ENCODE results near the gene ENPEP.

Gene ENPEP

GRCh38 chr4:110480031-110480549, 4.1 kb downstream of the ENPEP start:
- Histone ChIP-seq H3K4me2 (ENCODE audit: low read depth, low read length, poor library complexity, severe bottlenecking) (no peak overlapping the region), H4K20me1 (ENCODE audit: low read depth, low read length) (no peaks in the 10 kb centered on the region), H2AFZ (ENCODE audit: low read depth, low read length, severe bottlenecking) (no peak overlapping the region), H3F3A (ENCODE audit: insufficient read depth) (no peaks in the 10 kb centered on the region), H3K27me3 (ENCODE audit: low read length) (no peaks in the 10 kb centered on the region), H3K4me3 (ENCODE audit: insufficient read depth, low read length, poor library complexity, severe bottlenecking) (no peak overlapping the region), H3K79me2 (ENCODE audit: insufficient read depth, low read length) (no peaks in the 10 kb centered on the region), H3K9me3 (ENCODE audit: insufficient read depth, low read length) (no peaks in the 10 kb centered on the region), H3K9me2 (replicated peaks; ENCODE audit: insufficient read depth, low read length) (no peaks in the 10 kb centered on the region), H3K9ac (ENCODE audit: low read length) (no peak overlapping the region), H3K27ac (ENCODE audit: low read depth, low read length) (no peak overlapping the region), H3K36me3 (ENCODE audit: low read length) (no peaks in the 10 kb centered on the region)
- TF ChIP-seq EZH2phosphoT487 (conservative IDR thresholded peaks at IDR 0.05; ENCODE audit: low read length) = no peak
- no peak for TF ChIP-seq CTCF (IDR thresholded peaks at IDR 0.05; ENCODE audit: insufficient read depth, low read length, poor library complexity, severe bottlenecking)

DNA sequence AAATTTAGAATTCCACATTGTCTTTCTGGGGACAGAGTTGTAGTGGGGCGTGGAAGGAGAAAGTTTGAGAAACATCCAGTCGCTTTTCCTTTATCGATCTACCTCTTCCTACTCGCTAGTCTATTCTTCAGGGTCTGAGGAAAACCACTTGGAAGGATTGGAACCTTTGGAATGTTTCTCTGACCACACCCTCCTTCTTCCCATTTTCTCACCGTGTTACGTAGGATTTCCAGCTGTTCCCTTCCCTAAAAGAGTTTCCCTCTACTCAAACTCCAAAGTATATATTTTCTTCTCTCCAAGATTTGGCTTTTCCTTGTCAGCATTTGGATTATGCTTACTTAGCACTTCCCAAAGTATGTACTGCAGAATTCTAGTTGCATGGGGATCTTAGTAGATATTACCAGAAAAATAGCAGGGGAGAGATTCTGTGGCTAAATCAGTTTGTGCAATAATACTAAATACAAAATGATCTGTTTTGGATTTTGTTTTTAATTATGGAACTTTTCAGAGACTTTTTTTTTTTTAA, 4.9 kb downstream of the ENPEP start:
- Histone ChIP-seq H3F3A (ENCODE audit: insufficient read depth) (no peaks in the 10 kb centered on the region), H3K27me3 (ENCODE audit: low read length) (no peaks in the 10 kb centered on the region), H3K9me2 (replicated peaks; ENCODE audit: insufficient read depth, low read length) (no peaks in the 10 kb centered on the region), H4K20me1 (ENCODE audit: low read depth, low read length) (no peaks in the 10 kb centered on the region), H3K79me2 (ENCODE audit: insufficient read depth, low read length) (no peaks in the 10 kb centered on the region), H3K27ac (ENCODE audit: low read depth, low read length) (no peak overlapping the region), H3K9me3 (ENCODE audit: insufficient read depth, low read length) (no peaks in the 10 kb centered on the region), H3K4me3 (ENCODE audit: insufficient read depth, low read length, poor library complexity, severe bottlenecking) (no peak overlapping the region), H3K4me2 (ENCODE audit: low read depth, low read length, poor library complexity, severe bottlenecking) (no peak overlapping the region), H3K9ac (ENCODE audit: low read length) (no peak overlapping the region), H2AFZ (ENCODE audit: low read depth, low read length, severe bottlenecking) (no peak overlapping the region), H3K36me3 (ENCODE audit: low read length) (no peaks in the 10 kb centered on the region)
- TF ChIP-seq EZH2phosphoT487 (conservative IDR thresholded peaks at IDR 0.05; ENCODE audit: low read length) = no peak
- TF ChIP-seq CTCF (IDR thresholded peaks at IDR 0.05; ENCODE audit: insufficient read depth, low read length, poor library complexity, severe bottlenecking) = no peak

- H3K4me3 ChIP-seq (ENCODE audit: insufficient read depth, low read length, poor library complexity, severe bottlenecking) = no peak overlapping the region
- H3K27ac ChIP-seq (ENCODE audit: low read depth, low read length) = no peak overlapping the region
These were observed 7.6 kb downstream of the ENPEP start for GRCh38 chr4:110483516-110483915.

More at GRCh38 chr4:110483516-110483915, 7.6 kb downstream of the ENPEP start:
- Histone ChIP-seq H4K20me1 (ENCODE audit: low read depth, low read length) (no peaks in the 10 kb centered on the region), H3K36me3 (ENCODE audit: low read length) (no peaks in the 10 kb centered on the region), H3K9me2 (replicated peaks; ENCODE audit: insufficient read depth, low read length) (no peaks in the 10 kb centered on the region), H3K27me3 (ENCODE audit: low read length) (no peaks in the 10 kb centered on the region), H3K79me2 (ENCODE audit: insufficient read depth, low read length) (no peaks in the 10 kb centered on the region), H3K9me3 (ENCODE audit: insufficient read depth, low read length) (no peaks in the 10 kb centered on the region), H3F3A (ENCODE audit: insufficient read depth) (no peaks in the 10 kb centered on the region), H3K9ac (ENCODE audit: low read length) (no peak overlapping the region), H3K4me2 (ENCODE audit: low read depth, low read length, poor library complexity, severe bottlenecking) (no peak overlapping the region), H2AFZ (ENCODE audit: low read depth, low read length, severe bottlenecking) (no peak overlapping the region)
- no peak for TF ChIP-seq CTCF (IDR thresholded peaks at IDR 0.05; ENCODE audit: insufficient read depth, low read length, poor library complexity, severe bottlenecking)
- no peak for TF ChIP-seq EZH2phosphoT487 (conservative IDR thresholded peaks at IDR 0.05; ENCODE audit: low read length)

Data from SU-DHL-6 (cell line).